GM12878 (cell line): ENCODE data around the gene KCNJ12. TPM values are rescaled to one million over a fixed set of nuclear protein-coding genes. Genes with fewer than 3 reads are reported as not detected.

Experiments
- ATAC-seq: fragments of 200-7000 bp; cut with Tn5 transposase; 3 replicates; pipeline ENCODE4 v1.9.1; 2020; ENCODE audit warnings: mild to moderate bottlenecking, moderate library complexity
- BruUV-seq: library from RNA; stranded (reverse); fragments of 400-500 nt; replicated peaks from 2 replicates; lab custom pipeline; 2021; lab: Mats Ljungman, UMichigan
- CTCF ChIA-PET: fragments of 300-600 bp; sonication (Branson Sonifier 250); formaldehyde crosslinking; extraction: SDS; loops from one replicate; lab custom pipeline; 2021; ENCODE audit warnings: inconsistent platforms; lab: Yijun Ruan, JAX
- POLR2A ChIA-PET: fragments of 350-600 bp; formaldehyde crosslinking; extraction: SDS; loops from one replicate; lab custom pipeline; 2021; ENCODE audit warnings: inconsistent platforms; lab: Charles Lee
- RAD21 ChIA-PET: fragments of 300-600 bp; sonication (Branson Sonifier 250); formaldehyde crosslinking; loops from one replicate; lab custom pipeline; 2023; ENCODE audit warnings: antibody characterized with exemption; ENCODE audit not compliant: unreplicated experiment; lab: Charles Lee
- SMC1A ChIA-PET: fragments of 300-600 bp; sonication (Branson Sonifier 250); formaldehyde crosslinking; loops from one replicate; lab custom pipeline; 2023; ENCODE audit not compliant: unreplicated experiment, uncharacterized antibody; lab: Charles Lee
- DNase-seq: peaks from one replicate; pipeline ENCODE4 v3.0.0-alpha.2; 2011; ENCODE audit warnings: low read depth, low spot score
- FAIRE-seq: peaks from 3 replicates; lab custom pipeline; 2011; peaks lifted over from hg19 to GRCh38; lab: Jason Lieb, UNC
- H2AFZ ChIP-seq: 2 replicates; pipeline ENCODE4 v1.6.0; 2011; ENCODE audit warnings: low read depth, low read length, control low read depth; ENCODE audit not compliant: control insufficient read depth
- H3K27ac ChIP-seq: 2 replicates; pipeline ENCODE4 v1.5.1; 2011; ENCODE audit warnings: control low read depth; ENCODE audit not compliant: control insufficient read depth, insufficient read depth
- H3K27me3 ChIP-seq, 2 experiments: replicated peaks in 1 of 2; 2 replicates each; pipeline versions ENCODE4 v1.6.0 to v1.6.1; 2011; ENCODE audit warnings: low read length in 1 of 2; ENCODE audit not compliant: control insufficient read depth in 2 of 2, insufficient read depth in 2 of 2
- H3K36me3 ChIP-seq, 2 experiments: 2 replicates each; pipeline ENCODE4 v1.5.1; 2011; ENCODE audit warnings: low read length in 1 of 2; ENCODE audit not compliant: control insufficient read depth in 2 of 2, insufficient read depth in 2 of 2
- H3K4me1 ChIP-seq: 2 replicates; pipeline ENCODE4 v1.6.1; 2011; ENCODE audit warnings: mild to moderate bottlenecking, low read length, moderate library complexity, mixed read lengths; ENCODE audit not compliant: control insufficient read depth, insufficient read depth
- H3K4me2 ChIP-seq: 2 replicates; pipeline ENCODE4 v1.6.0; 2011; ENCODE audit warnings: control low read depth; ENCODE audit not compliant: control insufficient read depth, insufficient read depth
- H3K4me3 ChIP-seq: fragments of 200-600 bp; sonication (generic); 2 replicates; pipeline ENCODE4 v1.5.1; 2016
- H3K79me2 ChIP-seq: 2 replicates; pipeline ENCODE4 v1.6.0; 2011; ENCODE audit warnings: low read length; ENCODE audit not compliant: control insufficient read depth, insufficient read depth
- H3K9ac ChIP-seq: 2 replicates; pipeline ENCODE4 v1.8.0; 2011; ENCODE audit warnings: low read length, control low read depth, mixed read lengths; ENCODE audit not compliant: control insufficient read depth, insufficient read depth
- H3K9me3 ChIP-seq: replicated peaks from 3 replicates; pipeline ENCODE4 v1.5.1; 2011; ENCODE audit warnings: mild to moderate bottlenecking, low read length; ENCODE audit not compliant: control insufficient read depth, insufficient read depth
- H4K20me1 ChIP-seq: 2 replicates; pipeline ENCODE4 v1.6.0; 2011; ENCODE audit not compliant: control insufficient read depth, insufficient read depth
- HCFC1 ChIP-seq: fragments of 150-350 bp; IDR thresholded peaks from 2 replicates; pipeline ENCODE4 v1.6.1; 2014; ENCODE audit warnings: low read length
- LARP7 ChIP-seq: fragments of 450-650 bp; IDR thresholded peaks from 2 replicates; pipeline ENCODE4 v1.6.1; 2017; ENCODE audit warnings: mild to moderate bottlenecking
- MEF2A ChIP-seq: IDR thresholded peaks from 2 replicates; pipeline ENCODE4 v1.6.1; 2011; ENCODE audit warnings: low read depth, mild to moderate bottlenecking, low read length, moderate library complexity; ENCODE audit not compliant: insufficient read depth
- POLR2AphosphoS5 ChIP-seq: IDR thresholded peaks from 2 replicates; pipeline ENCODE4 v1.6.1; 2011; ENCODE audit warnings: mild to moderate bottlenecking, low read length, inconsistent platforms
- SP1 ChIP-seq: IDR thresholded peaks from one replicate; pipeline ENCODE4 v1.6.1; 2011; ENCODE audit warnings: low read depth, low read length
- STAT1 ChIP-seq: fragments of 450-650 bp; conservative IDR thresholded peaks from 2 replicates; pipeline ENCODE4 v1.6.1; 2014; ENCODE audit warnings: antibody characterized with exemption, mild to moderate bottlenecking
- STAT3 ChIP-seq: IDR thresholded peaks from 2 replicates; pipeline ENCODE4 v1.6.1; 2011; ENCODE audit warnings: low read depth, low read length, improper control_type of control experiment
- ZNF274 ChIP-seq: IDR thresholded peaks from one replicate; pipeline ENCODE4 v1.8.0; 2011; ENCODE audit not compliant: insufficient read length, insufficient read depth
- WGBS: methylation state at CpG from one replicate; pipeline ENCODE4 v1.1.6; 2016; ENCODE audit warnings: low lambda C conversion rate; ENCODE audit not compliant: insufficient replicate concordance, insufficient coverage; ENCODE audit errors: missing lambda C conversion rate; 5-methylcytosine and 5-hydroxymethylcytosine counted together
- in situ Hi-C: fragments of 300-500 bp; cut with MboI; formaldehyde crosslinking; loops from 9 replicates; pipeline ENCODE4 v1.14.3; 2018; ENCODE audit warnings: mixed read lengths
- intact Hi-C: fragments of 100-400 bp; cut with micrococcal nuclease; formaldehyde crosslinking; loops from one replicate; pipeline ENCODE4 v1.14.2; 2022; ENCODE audit not compliant: unreplicated experiment
- polyA plus RNA-seq, 11 experiments: library from polyadenylated mRNA; depleted of rRNA in 4 of 11; unstranded in 6 of 11; stranded (reverse) in 5 of 11; fragments of >200 nt; fragmentation: Nextera tagmentation in 4 of 11; fragmentation: Illumina TruSeq in 1 of 11; extraction: Ambion mirVana in 4 of 11; extraction: Trizol in 1 of 11; gene quantifications; 1 replicate in 1 of 11; 2 replicates in 10 of 11; pipeline versions ENCODE4 v1.2.1 to v1.2.3, GENCODE V29; 2011 to 2016; ENCODE audit warnings: inconsistent platforms in 2 of 11, missing spikeins in 2 of 11, low read depth in 1 of 11
- total RNA-seq, 4 experiments: library from RNA; depleted of rRNA in 3 of 4; stranded (reverse); fragments of >200 nt in 3 of 4; fragmentation: Illumina TruSeq in 1 of 4; extraction: Trizol in 1 of 4; gene quantifications; 2 replicates each; pipeline versions ENCODE4 v1.2.1 to v1.2.3, GENCODE V29; 2013 to 2021
- TF ChIP-seq, protein P1 (sequence below): fragments of 450-650 bp; IDR thresholded peaks from 2 replicates; pipeline ENCODE4 v1.6.1; 2018; ENCODE audit warnings: borderline replicate concordance, mild to moderate bottlenecking; ENCODE audit not compliant: partially characterized antibody
- TF ChIP-seq, protein P2 (sequence below): fragments of 450-650 bp; IDR thresholded peaks from 2 replicates; pipeline ENCODE4 v1.6.1; 2018; ENCODE audit warnings: mild to moderate bottlenecking, low read depth, moderate library complexity; ENCODE audit not compliant: partially characterized antibody

KCNJ12 gene
- total and polyA plus RNA-seq, 10 of the 15 experiments (the other 5 are each of a cell fraction or from before 2014, with no cell fraction given): 0.04 to 0.21 (median 0.09) TPM; not detected in 3

DNA sequence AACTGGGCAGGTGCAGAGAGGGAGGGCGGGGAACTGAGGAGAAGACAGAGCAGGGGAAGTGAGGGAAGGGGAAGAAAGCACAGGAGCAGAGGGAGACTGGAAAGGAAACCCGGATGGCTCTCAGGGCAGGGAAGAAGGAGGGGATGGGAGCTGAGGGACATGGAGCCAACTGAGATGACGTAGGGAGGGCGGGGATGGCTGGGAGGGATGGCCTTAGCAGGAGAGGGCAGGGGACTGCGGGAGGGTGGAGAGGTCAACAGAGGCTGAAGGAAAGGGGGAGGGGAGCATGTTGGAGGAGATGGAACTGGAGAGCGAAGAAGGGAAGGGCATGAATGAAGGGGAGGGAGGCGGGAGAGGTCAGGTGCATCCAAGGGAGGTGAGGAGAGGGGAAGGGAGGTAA lies 81.9 kb downstream of the KCNJ12 start (continued):
- TF ChIP-seq, protein P1, sequence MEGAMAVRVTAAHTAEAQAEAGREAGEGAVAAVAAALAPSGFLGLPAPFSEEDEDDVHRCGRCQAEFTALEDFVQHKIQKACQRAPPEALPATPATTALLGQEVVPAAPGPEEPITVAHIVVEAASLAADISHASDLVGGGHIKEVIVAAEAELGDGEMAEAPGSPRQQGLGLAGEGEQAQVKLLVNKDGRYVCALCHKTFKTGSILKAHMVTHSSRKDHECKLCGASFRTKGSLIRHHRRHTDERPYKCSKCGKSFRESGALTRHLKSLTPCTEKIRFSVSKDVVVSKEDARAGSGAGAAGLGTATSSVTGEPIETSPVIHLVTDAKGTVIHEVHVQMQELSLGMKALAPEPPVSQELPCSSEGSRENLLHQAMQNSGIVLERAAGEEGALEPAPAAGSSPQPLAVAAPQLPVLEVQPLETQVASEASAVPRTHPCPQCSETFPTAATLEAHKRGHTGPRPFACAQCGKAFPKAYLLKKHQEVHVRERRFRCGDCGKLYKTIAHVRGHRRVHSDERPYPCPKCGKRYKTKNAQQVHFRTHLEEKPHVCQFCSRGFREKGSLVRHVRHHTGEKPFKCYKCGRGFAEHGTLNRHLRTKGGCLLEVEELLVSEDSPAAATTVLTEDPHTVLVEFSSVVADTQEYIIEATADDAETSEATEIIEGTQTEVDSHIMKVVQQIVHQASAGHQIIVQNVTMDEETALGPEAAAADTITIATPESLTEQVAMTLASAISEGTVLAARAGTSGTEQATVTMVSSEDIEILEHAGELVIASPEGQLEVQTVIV: no peak
- TF ChIP-seq, protein P2, sequence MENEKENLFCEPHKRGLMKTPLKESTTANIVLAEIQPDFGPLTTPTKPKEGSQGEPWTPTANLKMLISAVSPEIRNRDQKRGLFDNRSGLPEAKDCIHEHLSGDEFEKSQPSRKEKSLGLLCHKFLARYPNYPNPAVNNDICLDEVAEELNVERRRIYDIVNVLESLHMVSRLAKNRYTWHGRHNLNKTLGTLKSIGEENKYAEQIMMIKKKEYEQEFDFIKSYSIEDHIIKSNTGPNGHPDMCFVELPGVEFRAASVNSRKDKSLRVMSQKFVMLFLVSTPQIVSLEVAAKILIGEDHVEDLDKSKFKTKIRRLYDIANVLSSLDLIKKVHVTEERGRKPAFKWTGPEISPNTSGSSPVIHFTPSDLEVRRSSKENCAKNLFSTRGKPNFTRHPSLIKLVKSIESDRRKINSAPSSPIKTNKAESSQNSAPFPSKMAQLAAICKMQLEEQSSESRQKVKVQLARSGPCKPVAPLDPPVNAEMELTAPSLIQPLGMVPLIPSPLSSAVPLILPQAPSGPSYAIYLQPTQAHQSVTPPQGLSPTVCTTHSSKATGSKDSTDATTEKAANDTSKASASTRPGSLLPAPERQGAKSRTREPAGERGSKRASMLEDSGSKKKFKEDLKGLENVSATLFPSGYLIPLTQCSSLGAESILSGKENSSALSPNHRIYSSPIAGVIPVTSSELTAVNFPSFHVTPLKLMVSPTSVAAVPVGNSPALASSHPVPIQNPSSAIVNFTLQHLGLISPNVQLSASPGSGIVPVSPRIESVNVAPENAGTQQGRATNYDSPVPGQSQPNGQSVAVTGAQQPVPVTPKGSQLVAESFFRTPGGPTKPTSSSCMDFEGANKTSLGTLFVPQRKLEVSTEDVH: no peak
- TF ChIP-seq POLR2AphosphoS5 (no peak), ZNF274 (no peak)

- POLR2A ChIA-PET: no interaction called here
- no peak overlapping the region for H3K9ac ChIP-seq
- 7% methylated on average over 8 of the region's 8 CpGs for WGBS
- CTCF ChIA-PET: no interaction called here
- no peak for ATAC-seq
- H3K4me2 ChIP-seq: no peak overlapping the region
- no peaks in the 10 kb centered on the region for H4K20me1 ChIP-seq
- BruUV-seq: no TSS peak
- H3K9me3 ChIP-seq: no peaks in the 10 kb centered on the region
- SMC1A ChIA-PET: no interaction called here
- RAD21 ChIA-PET: no interaction called here
- intact Hi-C loops (loop anchor here (10.0 kb wide), 1 partner anchor 335 kb away; the partner anchor contains the start of gene DHRS7B), in situ Hi-C loops (no loop called here)
- FAIRE-seq: no peak
- no peak overlapping the region for H3K27ac ChIP-seq
- DNase-seq: no peak
- TF ChIP-seq HCFC1 (no peak), MEF2A (no peak), STAT1 (no peak), STAT3 (no peak), SP1 (no peak), LARP7 (no peak)
- no peaks in the 10 kb centered on the region for H3K79me2 ChIP-seq
- H3K4me3 ChIP-seq: no peak overlapping the region
- no peaks in the 10 kb centered on the region for H3K36me3 ChIP-seq
- H2AFZ ChIP-seq: no peak overlapping the region
- no peaks in the 10 kb centered on the region for H3K4me1 ChIP-seq
- peaks cover 0 to 2% of the 10 kb centered on the region in 2 experiments; a peak in 2 of 4 replicates for H3K27me3 ChIP-seq
Observed at GRCh38 chr17:21459536-21459935, 83.4 kb downstream of the KCNJ12 start.
